HL-60 (cell line): ENCODE data around the gene ASB10.

ENCODE experiments used
- DNase-seq, 2 experiments: peaks; one replicate each; pipeline ENCODE4 v3.0.0-alpha.2; 2010 to 2020; ENCODE audit warnings: low read depth in 1 of 2, low spot score in 1 of 2
- H3K27ac ChIP-seq: fragments of 250-450 bp; sonication (Bioruptor Pico); replicated peaks from 2 replicates; pipeline ENCODE4 v1.5.1; 2020; ENCODE audit warnings: mild to moderate bottlenecking, moderate library complexity
- H3K27me3 ChIP-seq: fragments of 250-450 bp; sonication (Bioruptor Pico); 2 replicates; pipeline ENCODE4 v1.5.1; 2021; ENCODE audit warnings: mild to moderate bottlenecking, moderate library complexity; ENCODE audit not compliant: insufficient read depth, poor library complexity, severe bottlenecking
- H3K4me3 ChIP-seq: replicated peaks from 2 replicates; pipeline ENCODE4 v1.5.1; 2011; ENCODE audit warnings: mild to moderate bottlenecking, control low read depth, low read length; ENCODE audit not compliant: insufficient read depth
- GABPA ChIP-seq: IDR thresholded peaks from 2 replicates; pipeline ENCODE4 v1.6.1; 2012; ENCODE audit warnings: low read depth
- POLR2AphosphoS5 ChIP-seq: IDR thresholded peaks from 2 replicates; pipeline ENCODE4 v1.6.1; 2012; ENCODE audit warnings: low read depth
- SPI1 ChIP-seq: IDR thresholded peaks from 2 replicates; pipeline ENCODE4 v1.6.1; 2012; ENCODE audit warnings: low read depth, mild to moderate bottlenecking, borderline replicate concordance
- TF ChIP-seq, protein P1 (sequence below): IDR thresholded peaks from one replicate; pipeline ENCODE4 v1.5.1; 2011; ENCODE audit warnings: low read length, control low read depth, inconsistent platforms; ENCODE audit not compliant: insufficient read depth
- TF ChIP-seq, protein P2 (sequence below): IDR thresholded peaks from 2 replicates; pipeline ENCODE4 v1.6.1; 2012; ENCODE audit warnings: low read depth; ENCODE audit not compliant: insufficient replicate concordance

The ASB10 gene

DNA sequence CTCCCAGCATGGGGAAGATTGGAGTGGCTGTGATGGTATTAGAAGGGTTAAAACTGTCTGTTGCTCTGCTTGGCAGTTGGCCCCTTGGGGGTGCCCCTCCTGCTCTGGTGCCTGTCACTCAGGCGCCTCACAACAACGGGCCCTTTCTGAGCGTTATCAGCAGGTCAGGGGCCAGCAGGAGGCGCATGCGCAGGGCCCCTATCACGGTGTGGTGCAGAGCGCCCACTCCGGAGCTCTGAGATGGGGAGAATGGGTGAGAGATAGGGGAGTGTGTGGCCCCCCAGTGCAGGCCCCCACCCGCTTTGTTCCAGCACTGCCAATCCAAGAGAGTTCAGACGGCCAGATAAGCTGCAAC, 44.4 kb downstream of the ASB10 start:
- TF ChIP-seq POLR2AphosphoS5, result no peak
- no peak for TF ChIP-seq SPI1
- TF ChIP-seq, protein P1, sequence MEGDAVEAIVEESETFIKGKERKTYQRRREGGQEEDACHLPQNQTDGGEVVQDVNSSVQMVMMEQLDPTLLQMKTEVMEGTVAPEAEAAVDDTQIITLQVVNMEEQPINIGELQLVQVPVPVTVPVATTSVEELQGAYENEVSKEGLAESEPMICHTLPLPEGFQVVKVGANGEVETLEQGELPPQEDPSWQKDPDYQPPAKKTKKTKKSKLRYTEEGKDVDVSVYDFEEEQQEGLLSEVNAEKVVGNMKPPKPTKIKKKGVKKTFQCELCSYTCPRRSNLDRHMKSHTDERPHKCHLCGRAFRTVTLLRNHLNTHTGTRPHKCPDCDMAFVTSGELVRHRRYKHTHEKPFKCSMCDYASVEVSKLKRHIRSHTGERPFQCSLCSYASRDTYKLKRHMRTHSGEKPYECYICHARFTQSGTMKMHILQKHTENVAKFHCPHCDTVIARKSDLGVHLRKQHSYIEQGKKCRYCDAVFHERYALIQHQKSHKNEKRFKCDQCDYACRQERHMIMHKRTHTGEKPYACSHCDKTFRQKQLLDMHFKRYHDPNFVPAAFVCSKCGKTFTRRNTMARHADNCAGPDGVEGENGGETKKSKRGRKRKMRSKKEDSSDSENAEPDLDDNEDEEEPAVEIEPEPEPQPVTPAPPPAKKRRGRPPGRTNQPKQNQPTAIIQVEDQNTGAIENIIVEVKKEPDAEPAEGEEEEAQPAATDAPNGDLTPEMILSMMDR, result no peak
- no peak for TF ChIP-seq GABPA
- TF ChIP-seq, protein P2, sequence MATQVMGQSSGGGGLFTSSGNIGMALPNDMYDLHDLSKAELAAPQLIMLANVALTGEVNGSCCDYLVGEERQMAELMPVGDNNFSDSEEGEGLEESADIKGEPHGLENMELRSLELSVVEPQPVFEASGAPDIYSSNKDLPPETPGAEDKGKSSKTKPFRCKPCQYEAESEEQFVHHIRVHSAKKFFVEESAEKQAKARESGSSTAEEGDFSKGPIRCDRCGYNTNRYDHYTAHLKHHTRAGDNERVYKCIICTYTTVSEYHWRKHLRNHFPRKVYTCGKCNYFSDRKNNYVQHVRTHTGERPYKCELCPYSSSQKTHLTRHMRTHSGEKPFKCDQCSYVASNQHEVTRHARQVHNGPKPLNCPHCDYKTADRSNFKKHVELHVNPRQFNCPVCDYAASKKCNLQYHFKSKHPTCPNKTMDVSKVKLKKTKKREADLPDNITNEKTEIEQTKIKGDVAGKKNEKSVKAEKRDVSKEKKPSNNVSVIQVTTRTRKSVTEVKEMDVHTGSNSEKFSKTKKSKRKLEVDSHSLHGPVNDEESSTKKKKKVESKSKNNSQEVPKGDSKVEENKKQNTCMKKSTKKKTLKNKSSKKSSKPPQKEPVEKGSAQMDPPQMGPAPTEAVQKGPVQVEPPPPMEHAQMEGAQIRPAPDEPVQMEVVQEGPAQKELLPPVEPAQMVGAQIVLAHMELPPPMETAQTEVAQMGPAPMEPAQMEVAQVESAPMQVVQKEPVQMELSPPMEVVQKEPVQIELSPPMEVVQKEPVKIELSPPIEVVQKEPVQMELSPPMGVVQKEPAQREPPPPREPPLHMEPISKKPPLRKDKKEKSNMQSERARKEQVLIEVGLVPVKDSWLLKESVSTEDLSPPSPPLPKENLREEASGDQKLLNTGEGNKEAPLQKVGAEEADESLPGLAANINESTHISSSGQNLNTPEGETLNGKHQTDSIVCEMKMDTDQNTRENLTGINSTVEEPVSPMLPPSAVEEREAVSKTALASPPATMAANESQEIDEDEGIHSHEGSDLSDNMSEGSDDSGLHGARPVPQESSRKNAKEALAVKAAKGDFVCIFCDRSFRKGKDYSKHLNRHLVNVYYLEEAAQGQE, result no peak
- H3K27ac ChIP-seq, result no peak overlapping the region
- no peaks in the 10 kb centered on the region for H3K27me3 ChIP-seq
- no peak overlapping the region for H3K4me3 ChIP-seq
- no peak for DNase-seq

- no peak for DNase-seq
- H3K27me3 ChIP-seq, result no peaks in the 10 kb centered on the region
- no peak overlapping the region for H3K4me3 ChIP-seq
- H3K27ac ChIP-seq, result no peak overlapping the region
- TF ChIP-seq SPI1, result no peak
- TF ChIP-seq, protein P2, result no peak
- TF ChIP-seq, protein P1, result no peak
- no peak for TF ChIP-seq POLR2AphosphoS5
- TF ChIP-seq GABPA, result no peak
These were observed 45.0 kb downstream of the ASB10 start for GRCh38 chr7:151141855-151142685.

DNA sequence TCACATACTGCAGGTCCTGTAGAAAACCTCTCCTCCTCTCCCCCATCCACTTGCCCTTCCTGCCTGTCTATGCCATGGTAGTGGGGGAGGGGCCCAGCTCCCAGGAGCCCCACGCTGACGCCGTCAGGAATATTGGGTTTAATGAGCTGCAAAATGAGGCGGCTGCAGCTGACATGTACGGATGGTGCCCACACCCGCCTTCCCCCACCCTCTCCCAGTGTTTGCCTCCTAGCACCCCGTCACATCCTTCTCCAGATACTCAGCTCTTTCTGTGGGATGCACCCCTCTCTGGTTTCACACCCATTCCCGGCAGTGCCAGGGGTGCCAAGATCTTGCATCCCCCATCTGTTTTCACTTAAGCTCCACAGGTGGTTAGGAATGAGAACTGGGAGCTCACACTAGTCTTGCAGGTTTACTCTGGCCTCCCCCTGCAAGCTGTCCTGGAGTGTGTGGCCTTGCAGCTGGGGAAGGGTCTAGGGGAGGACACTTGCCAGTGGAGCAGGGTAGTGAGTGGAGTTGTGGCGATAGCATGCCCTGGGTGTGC, 45.7 kb downstream of the ASB10 start:
- Histone ChIP-seq H3K4me3 (no peak overlapping the region), H3K27ac (no peak overlapping the region), H3K27me3 (no peaks in the 10 kb centered on the region)
- no peak for DNase-seq
- no peak for TF ChIP-seq SPI1
- TF ChIP-seq, protein P1, result no peak
- TF ChIP-seq, protein P2, result no peak
